PC-9 (cell line): ENCODE data around the gene TMEM233.

Experiments used
- EZH2 ChIP-seq: fragments of 200-600 bp; sonication (generic); IDR thresholded peaks from 2 replicates; pipeline ENCODE4 v1.8.0; 2017; ENCODE audit warnings: antibody characterized with exemption, low read depth
- TF ChIP-seq, protein P1 (sequence below): fragments of 200-600 bp; sonication (generic); conservative IDR thresholded peaks from 2 replicates; pipeline ENCODE4 v1.6.1; 2017; ENCODE audit warnings: mixed run types, antibody characterized with exemption, mild to moderate bottlenecking, moderate library complexity

DNA sequence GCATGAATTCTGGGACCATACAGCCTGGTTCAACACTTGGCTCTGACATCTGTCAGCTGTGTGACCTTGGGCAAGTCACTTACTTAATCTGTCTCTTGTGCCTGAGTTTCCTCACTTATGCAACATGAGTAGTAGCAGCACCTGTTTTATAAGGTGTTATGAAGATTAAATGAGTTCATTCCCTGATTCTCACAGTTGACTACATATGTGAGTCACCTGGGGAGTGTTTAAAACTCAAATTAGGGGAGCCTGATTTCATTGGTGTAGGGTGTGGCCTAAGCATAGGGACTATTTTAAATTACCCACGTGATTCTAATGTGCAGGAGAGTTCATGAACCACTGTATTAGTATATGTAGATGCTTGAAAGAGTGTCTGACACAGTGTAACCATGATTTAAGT lies 36.7 kb upstream of the TMEM233 start:
- TF ChIP-seq, protein P1, sequence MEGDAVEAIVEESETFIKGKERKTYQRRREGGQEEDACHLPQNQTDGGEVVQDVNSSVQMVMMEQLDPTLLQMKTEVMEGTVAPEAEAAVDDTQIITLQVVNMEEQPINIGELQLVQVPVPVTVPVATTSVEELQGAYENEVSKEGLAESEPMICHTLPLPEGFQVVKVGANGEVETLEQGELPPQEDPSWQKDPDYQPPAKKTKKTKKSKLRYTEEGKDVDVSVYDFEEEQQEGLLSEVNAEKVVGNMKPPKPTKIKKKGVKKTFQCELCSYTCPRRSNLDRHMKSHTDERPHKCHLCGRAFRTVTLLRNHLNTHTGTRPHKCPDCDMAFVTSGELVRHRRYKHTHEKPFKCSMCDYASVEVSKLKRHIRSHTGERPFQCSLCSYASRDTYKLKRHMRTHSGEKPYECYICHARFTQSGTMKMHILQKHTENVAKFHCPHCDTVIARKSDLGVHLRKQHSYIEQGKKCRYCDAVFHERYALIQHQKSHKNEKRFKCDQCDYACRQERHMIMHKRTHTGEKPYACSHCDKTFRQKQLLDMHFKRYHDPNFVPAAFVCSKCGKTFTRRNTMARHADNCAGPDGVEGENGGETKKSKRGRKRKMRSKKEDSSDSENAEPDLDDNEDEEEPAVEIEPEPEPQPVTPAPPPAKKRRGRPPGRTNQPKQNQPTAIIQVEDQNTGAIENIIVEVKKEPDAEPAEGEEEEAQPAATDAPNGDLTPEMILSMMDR: no peak
- no peak for TF ChIP-seq EZH2
